ENCODE results near the gene ASF1B.
"Not testable (repeated sequence)": the region's sequence is repeated elsewhere in the genome, so short reads cannot be mapped to it uniquely, and the experiment has no call there.

The ASF1B gene

DNA sequence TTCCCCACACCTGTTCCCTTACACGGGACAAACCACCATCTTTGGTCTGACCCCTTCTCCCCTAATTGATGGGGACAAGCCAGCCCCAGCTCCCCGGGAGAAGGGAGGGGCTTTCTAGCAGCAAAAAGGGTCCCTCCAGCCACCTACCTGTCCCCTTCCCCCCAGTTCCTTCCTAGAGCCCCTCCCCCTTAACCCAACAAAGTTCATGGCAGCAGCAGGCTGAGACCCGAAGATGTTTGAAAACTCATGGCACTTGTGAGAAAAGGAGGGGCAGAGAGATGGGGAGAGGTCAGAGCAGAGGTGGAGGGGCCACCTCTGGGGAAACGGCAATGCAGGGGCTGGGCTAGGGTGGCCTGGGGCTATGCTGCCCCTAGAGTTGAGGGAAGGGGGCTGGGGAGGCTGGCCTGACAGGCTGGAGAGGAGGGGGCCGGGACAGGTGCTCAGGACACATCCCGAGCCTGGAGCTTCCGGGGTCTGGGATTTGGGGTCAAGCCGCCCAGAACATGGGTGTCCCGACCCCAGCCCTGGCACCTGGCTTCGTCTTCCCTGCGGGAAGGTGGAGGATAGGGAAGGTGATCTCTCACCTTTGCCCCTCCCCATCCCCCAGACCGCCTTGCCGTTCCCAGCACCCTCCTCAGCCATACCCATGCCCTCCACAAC lies 12.5 kb upstream of the ASF1B start:
- no peak overlapping the region for H3K4me3 ChIP-seq (ENCODE audit: insufficient read depth, low read length, poor library complexity, severe bottlenecking)
- no peaks in the 10 kb centered on the region; the same call in 1 of the 2 replicates for H4K20me1 ChIP-seq (ENCODE audit: low read depth, low read length)
- no peaks in the 10 kb centered on the region for H3F3A ChIP-seq (ENCODE audit: insufficient read depth)
- H3K4me2 ChIP-seq (ENCODE audit: low read depth, low read length, poor library complexity, severe bottlenecking) = no peak overlapping the region
- H3K36me3 ChIP-seq (ENCODE audit: low read length) = no peaks in the 10 kb centered on the region
- no peak overlapping the region for H2AFZ ChIP-seq (ENCODE audit: low read depth, low read length, severe bottlenecking)
- no peak overlapping the region for H3K9ac ChIP-seq (ENCODE audit: low read length)
- no peak overlapping the region for H3K27ac ChIP-seq (ENCODE audit: low read depth, low read length)
- no peaks in the 10 kb centered on the region for H3K9me2 ChIP-seq (replicated peaks; ENCODE audit: insufficient read depth, low read length)
- H3K9me3 ChIP-seq (ENCODE audit: insufficient read depth, low read length) = no peaks in the 10 kb centered on the region
- TF ChIP-seq EZH2phosphoT487 (conservative IDR thresholded peaks at IDR 0.05; ENCODE audit: low read length) = no peak
- TF ChIP-seq, protein P1, sequence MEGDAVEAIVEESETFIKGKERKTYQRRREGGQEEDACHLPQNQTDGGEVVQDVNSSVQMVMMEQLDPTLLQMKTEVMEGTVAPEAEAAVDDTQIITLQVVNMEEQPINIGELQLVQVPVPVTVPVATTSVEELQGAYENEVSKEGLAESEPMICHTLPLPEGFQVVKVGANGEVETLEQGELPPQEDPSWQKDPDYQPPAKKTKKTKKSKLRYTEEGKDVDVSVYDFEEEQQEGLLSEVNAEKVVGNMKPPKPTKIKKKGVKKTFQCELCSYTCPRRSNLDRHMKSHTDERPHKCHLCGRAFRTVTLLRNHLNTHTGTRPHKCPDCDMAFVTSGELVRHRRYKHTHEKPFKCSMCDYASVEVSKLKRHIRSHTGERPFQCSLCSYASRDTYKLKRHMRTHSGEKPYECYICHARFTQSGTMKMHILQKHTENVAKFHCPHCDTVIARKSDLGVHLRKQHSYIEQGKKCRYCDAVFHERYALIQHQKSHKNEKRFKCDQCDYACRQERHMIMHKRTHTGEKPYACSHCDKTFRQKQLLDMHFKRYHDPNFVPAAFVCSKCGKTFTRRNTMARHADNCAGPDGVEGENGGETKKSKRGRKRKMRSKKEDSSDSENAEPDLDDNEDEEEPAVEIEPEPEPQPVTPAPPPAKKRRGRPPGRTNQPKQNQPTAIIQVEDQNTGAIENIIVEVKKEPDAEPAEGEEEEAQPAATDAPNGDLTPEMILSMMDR (IDR thresholded peaks at IDR 0.05; ENCODE audit: insufficient read depth, low read length, poor library complexity, severe bottlenecking) = no peak
- no peaks in the 10 kb centered on the region for H3K27me3 ChIP-seq (ENCODE audit: low read length)
- no peaks in the 10 kb centered on the region for H3K79me2 ChIP-seq (ENCODE audit: insufficient read depth, low read length)

DNA sequence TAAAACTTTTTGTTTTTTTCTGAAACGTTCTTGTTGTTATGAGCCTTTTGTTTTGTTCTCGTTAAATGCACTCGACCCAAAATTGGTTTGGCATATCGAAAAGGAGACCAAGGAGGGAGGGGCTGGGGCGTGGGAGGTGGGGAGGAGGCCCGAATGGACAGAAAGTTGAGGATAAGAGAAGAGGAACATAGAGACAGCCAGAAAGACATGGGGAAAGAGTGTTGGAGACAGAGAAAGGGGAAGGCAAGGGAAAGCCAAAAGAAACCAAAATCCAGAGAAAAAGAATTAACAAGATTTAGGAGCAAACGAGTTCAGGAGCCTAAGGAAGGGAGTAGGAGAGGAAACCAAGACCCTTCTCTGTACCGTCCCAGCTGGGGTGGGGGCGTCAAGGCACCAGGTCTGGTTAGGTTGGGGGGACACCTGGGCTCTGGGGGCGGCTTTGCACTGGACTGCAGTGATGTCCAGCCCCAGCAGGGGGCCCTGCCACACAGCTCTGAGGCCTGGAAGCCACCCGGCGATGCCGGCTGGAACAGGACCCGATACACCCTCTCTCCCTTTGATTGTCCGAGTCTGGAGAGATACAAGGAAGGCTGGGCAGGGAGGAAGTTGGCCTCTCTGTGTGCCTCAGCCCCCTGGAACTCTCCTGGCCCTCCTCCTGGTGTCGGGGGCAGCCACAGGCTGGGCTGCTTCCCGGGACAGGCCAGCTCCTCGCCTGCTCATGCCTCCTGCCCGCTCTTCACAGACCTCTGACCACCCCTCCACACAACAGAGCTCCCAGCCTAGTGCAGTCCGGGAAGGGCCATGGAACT lies 11.6 kb upstream of the ASF1B start:
- Histone ChIP-seq H2AFZ (ENCODE audit: low read depth, low read length, severe bottlenecking) (no peak overlapping the region), H4K20me1 (ENCODE audit: low read depth, low read length) (no peaks in the 10 kb centered on the region; the same call in 1 of the 2 replicates), H3K9ac (ENCODE audit: low read length) (no peak overlapping the region), H3K4me3 (ENCODE audit: insufficient read depth, low read length, poor library complexity, severe bottlenecking) (no peak overlapping the region), H3K27ac (ENCODE audit: low read depth, low read length) (no peak overlapping the region), H3K27me3 (ENCODE audit: low read length) (no peaks in the 10 kb centered on the region), H3K9me3 (ENCODE audit: insufficient read depth, low read length) (no peaks in the 10 kb centered on the region), H3K36me3 (ENCODE audit: low read length) (no peaks in the 10 kb centered on the region), H3K9me2 (replicated peaks; ENCODE audit: insufficient read depth, low read length) (no peaks in the 10 kb centered on the region), H3F3A (ENCODE audit: insufficient read depth) (no peaks in the 10 kb centered on the region), H3K4me2 (ENCODE audit: low read depth, low read length, poor library complexity, severe bottlenecking) (no peak overlapping the region), H3K79me2 (ENCODE audit: insufficient read depth, low read length) (no peaks in the 10 kb centered on the region)
- TF ChIP-seq, protein P1 (IDR thresholded peaks at IDR 0.05; ENCODE audit: insufficient read depth, low read length, poor library complexity, severe bottlenecking) = no peak
- no peak for TF ChIP-seq EZH2phosphoT487 (conservative IDR thresholded peaks at IDR 0.05; ENCODE audit: low read length)

DNA sequence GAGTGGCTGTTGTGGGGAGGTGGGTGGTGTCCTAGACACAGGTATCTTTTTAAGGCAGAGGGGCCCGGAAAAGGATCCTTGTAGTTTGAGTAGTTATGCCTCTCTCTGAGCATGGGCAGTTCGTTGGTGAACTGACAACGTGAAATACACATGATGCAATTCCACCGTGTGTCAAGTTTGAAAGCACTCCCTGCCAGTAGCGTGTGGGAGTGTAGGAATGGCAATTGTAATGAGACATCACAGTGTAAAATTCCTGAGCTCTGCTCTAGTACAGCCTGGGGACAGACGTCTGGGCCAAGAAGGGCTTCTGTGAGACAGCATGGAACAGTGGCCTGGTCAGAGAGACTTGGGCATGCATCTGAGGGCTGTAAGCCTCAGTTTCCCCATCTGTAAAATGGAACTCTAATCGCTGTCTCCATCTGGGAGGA lies 10.4 kb upstream of the ASF1B start:
- no peaks in the 10 kb centered on the region for H3K9me2 ChIP-seq (replicated peaks; ENCODE audit: insufficient read depth, low read length)
- H3K79me2 ChIP-seq (ENCODE audit: insufficient read depth, low read length) = no peaks in the 10 kb centered on the region
- no peak overlapping the region for H3K4me3 ChIP-seq (ENCODE audit: insufficient read depth, low read length, poor library complexity, severe bottlenecking)
- H3K9ac ChIP-seq (ENCODE audit: low read length) = no peak overlapping the region
- H3K4me2 ChIP-seq (ENCODE audit: low read depth, low read length, poor library complexity, severe bottlenecking) = no peak overlapping the region
- H4K20me1 ChIP-seq (ENCODE audit: low read depth, low read length) = no peaks in the 10 kb centered on the region; the same call in 1 of the 2 replicates
- H3F3A ChIP-seq (ENCODE audit: insufficient read depth) = no peaks in the 10 kb centered on the region
- H3K9me3 ChIP-seq (ENCODE audit: insufficient read depth, low read length) = no peaks in the 10 kb centered on the region
- H3K27ac ChIP-seq (ENCODE audit: low read depth, low read length) = no peak overlapping the region
- no peaks in the 10 kb centered on the region for H3K36me3 ChIP-seq (ENCODE audit: low read length)
- H2AFZ ChIP-seq (ENCODE audit: low read depth, low read length, severe bottlenecking) = no peak overlapping the region
- TF ChIP-seq, protein P1 (IDR thresholded peaks at IDR 0.05; ENCODE audit: insufficient read depth, low read length, poor library complexity, severe bottlenecking) = no peak
- no peak for TF ChIP-seq EZH2phosphoT487 (conservative IDR thresholded peaks at IDR 0.05; ENCODE audit: low read length)
- no peaks in the 10 kb centered on the region for H3K27me3 ChIP-seq (ENCODE audit: low read length)

DNA sequence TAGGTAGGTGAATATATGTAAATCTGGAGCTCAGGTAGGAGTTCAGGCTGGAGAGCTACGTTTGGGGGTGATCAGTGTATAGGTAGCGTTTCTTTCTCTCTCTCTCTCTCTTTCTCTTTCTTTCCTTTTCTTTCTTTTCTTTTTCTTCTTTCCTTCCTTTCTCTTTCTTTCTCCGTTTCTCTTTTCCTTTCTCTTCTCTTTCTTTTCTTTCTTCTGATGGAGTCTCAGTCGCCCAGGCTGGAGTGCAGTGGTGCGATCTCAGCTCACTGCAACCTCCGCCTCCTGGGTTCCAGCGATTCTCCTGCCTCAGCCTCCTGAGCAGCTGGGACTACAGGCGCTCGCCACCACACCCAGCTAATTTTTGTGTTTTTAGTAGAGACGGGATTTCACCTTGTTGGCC lies 9.8 kb upstream of the ASF1B start:
- H3K27me3 ChIP-seq (ENCODE audit: low read length); H3F3A ChIP-seq (ENCODE audit: insufficient read depth); H3K4me3 ChIP-seq (ENCODE audit: insufficient read depth, low read length, poor library complexity, severe bottlenecking); H3K27ac ChIP-seq (ENCODE audit: low read depth, low read length); H3K9ac ChIP-seq (ENCODE audit: low read length); H3K4me2 ChIP-seq (ENCODE audit: low read depth, low read length, poor library complexity, severe bottlenecking); H3K9me3 ChIP-seq (ENCODE audit: insufficient read depth, low read length); H4K20me1 ChIP-seq (ENCODE audit: low read depth, low read length); H3K9me2 ChIP-seq (replicated peaks; ENCODE audit: insufficient read depth, low read length); H3K79me2 ChIP-seq (ENCODE audit: insufficient read depth, low read length); H3K36me3 ChIP-seq (ENCODE audit: low read length); H2AFZ ChIP-seq (ENCODE audit: low read depth, low read length, severe bottlenecking): not testable (repeated sequence)
